Fibroblast of lung (primary cell): ENCODE measurements around the gene INAFM1. TPM values are rescaled to one million over a fixed set of nuclear protein-coding genes. Genes with fewer than 3 reads are reported as not detected.
A peak's percentile ranks its signal among the peaks of the same experiment; 100 is the strongest.

Experiments used
- DNase-seq, 2 donors: peaks; one replicate each; pipeline versions ENCODE4 v3.0.0 to v3.0.0-alpha.2; 2010; ENCODE audit warnings: low read depth in 2 of 2
- H2AFZ ChIP-seq: 2 replicates; pipeline ENCODE4 v1.5.1; 2012; ENCODE audit warnings: low read length, control low read depth, inconsistent platforms
- H3K27ac ChIP-seq: 2 replicates; pipeline ENCODE4 v1.5.1; 2011; ENCODE audit warnings: low read length, control low read depth; ENCODE audit not compliant: insufficient read depth
- H3K27me3 ChIP-seq: 2 replicates; pipeline ENCODE4 v1.5.1; 2011; ENCODE audit warnings: mild to moderate bottlenecking, low read length; ENCODE audit not compliant: control insufficient read depth, insufficient read depth
- H3K36me3 ChIP-seq: 2 replicates; pipeline ENCODE4 v1.5.1; 2011; ENCODE audit warnings: low read length; ENCODE audit not compliant: control insufficient read depth, insufficient read depth
- H3K4me1 ChIP-seq: 2 replicates; pipeline ENCODE4 v1.5.1; 2011; ENCODE audit warnings: low read length; ENCODE audit not compliant: control insufficient read depth, insufficient read depth; ENCODE audit errors: extremely low read depth
- H3K4me2 ChIP-seq: 2 replicates; pipeline ENCODE4 v1.5.1; 2011; ENCODE audit warnings: low read length, control low read depth; ENCODE audit not compliant: insufficient read depth; ENCODE audit errors: extremely low read depth
- H3K4me3 ChIP-seq, 4 experiments: fragments of 200-600 bp in 1 of 4; sonication (generic) in 1 of 4; replicated peaks in 1 of 4; 2 replicates each; pipeline ENCODE4 v1.5.1; 2011 to 2016; ENCODE audit warnings: low read length in 4 of 4, low read depth in 3 of 4, mild to moderate bottlenecking in 3 of 4, control low read depth in 2 of 4, inconsistent platforms in 1 of 4, mixed read lengths in 1 of 4; ENCODE audit not compliant: insufficient read depth in 1 of 4; ENCODE audit errors: control extremely low read depth in 1 of 4
- H3K79me2 ChIP-seq: 2 replicates; pipeline ENCODE4 v1.5.1; 2012; ENCODE audit warnings: mild to moderate bottlenecking, low read length, inconsistent platforms; ENCODE audit not compliant: control insufficient read depth, insufficient read depth
- H3K9ac ChIP-seq: 2 replicates; pipeline ENCODE4 v1.5.1; 2011; ENCODE audit warnings: mild to moderate bottlenecking, low read length, control low read depth; ENCODE audit not compliant: insufficient read depth
- H3K9me3 ChIP-seq: 2 replicates; pipeline ENCODE4 v1.5.1; 2012; ENCODE audit warnings: low read depth, low read length; ENCODE audit not compliant: control insufficient read depth, insufficient read depth
- H4K20me1 ChIP-seq: 2 replicates; pipeline ENCODE4 v1.5.1; 2011; ENCODE audit warnings: low read length; ENCODE audit not compliant: control insufficient read depth, insufficient read depth; ENCODE audit errors: extremely low read depth
- CTCF ChIP-seq, 2 donors: IDR thresholded peaks in 1 of 2; conservative IDR thresholded peaks in 1 of 2; 1 replicate in 1 of 2; 2 replicates in 1 of 2; pipeline ENCODE4 v1.5.1; 2011 to 2012; ENCODE audit warnings: low read length in 2 of 2, control low read depth in 1 of 2, inconsistent platforms in 1 of 2, low read depth in 1 of 2, mild to moderate bottlenecking in 1 of 2
- EZH2 ChIP-seq: IDR thresholded peaks from 2 replicates; pipeline ENCODE4 v1.5.1; 2012; ENCODE audit warnings: low read length, control low read depth, mild to moderate bottlenecking; ENCODE audit errors: missing control alignments
- polyA plus RNA-seq, 2 donors: library from polyadenylated mRNA; depleted of rRNA in 1 of 2; stranded (reverse) in 1 of 2; unstranded in 1 of 2; fragments of >200 nt; gene quantifications; 2 replicates each; pipeline ENCODE4 v1.2.1, GENCODE V29; 2011 to 2012; ENCODE audit warnings: missing spikeins in 1 of 2
- total RNA-seq: library from RNA; depleted of rRNA; stranded (reverse); fragments of >200 nt; gene quantifications from 2 replicates; pipeline ENCODE4 v1.2.1, GENCODE V29; 2014

Gene INAFM1
- total and polyA plus RNA-seq, 2 donors (not counting 1 experiment from before 2014, with no cell fraction given) = 2.0 to 3.6 TPM

DNA sequence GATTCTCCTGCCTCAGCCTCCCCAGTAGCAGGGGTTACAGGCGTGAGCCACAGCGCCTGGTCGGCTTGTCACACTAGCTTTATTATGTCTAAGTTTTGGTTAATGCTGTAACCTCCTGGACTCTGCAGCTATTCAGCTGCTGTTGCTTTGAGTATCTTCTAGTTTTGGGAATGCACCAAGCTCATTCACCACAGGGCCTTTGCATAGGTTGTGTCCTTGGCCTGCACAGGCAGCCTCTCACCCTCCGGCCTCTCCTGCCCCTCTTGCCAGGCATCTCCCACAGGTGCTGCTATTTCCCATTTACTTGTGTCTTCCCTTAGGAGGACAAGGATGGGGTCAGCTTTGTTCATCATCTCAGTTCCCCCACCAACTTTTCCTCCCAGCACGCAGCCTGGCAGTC, 20.7 kb upstream of the INAFM1 start:
- TF ChIP-seq CTCF (conservative IDR thresholded peaks at IDR 0.05 in 1 of 2, IDR thresholded peaks at IDR 0.05 in 1 of 2; ENCODE audit: low read depth in 1 of 2, low read length in 2 of 2) (no peak), EZH2 (no peak)
- Histone ChIP-seq H3K36me3 (no peaks in the 10 kb centered on the region), H3K27me3 (no peaks in the 10 kb centered on the region), H4K20me1 (no peaks in the 10 kb centered on the region), H3K4me2 (no peak overlapping the region), H3K4me1 (peaks cover 6% of the 10 kb centered on the region), H3K9me3 (no peaks in the 10 kb centered on the region), H3K79me2 (peaks cover 11% of the 10 kb centered on the region), H3K27ac (peak overlapping the region; percentile 29), H3K9ac (no peak overlapping the region), H2AFZ (no peak overlapping the region), H3K4me3 (no peak overlapping the region)
- no peak for DNase-seq

GRCh38 chr19:47255879-47256692, 18.6 kb upstream of the INAFM1 start, which contains the start of gene CCDC9:
Gene CCDC9, plus strand, starts transcription at chr19:47256525. Its CDS starts 1,876 bp downstream, at chr19:47258401.
- no peak for TF ChIP-seq EZH2
- TF ChIP-seq CTCF (conservative IDR thresholded peaks at IDR 0.05 in 1 of 2, IDR thresholded peaks at IDR 0.05 in 1 of 2; ENCODE audit: low read depth in 1 of 2, low read length in 2 of 2) = no peak
- Histone ChIP-seq H3K36me3 (peaks cover 13% of the 10 kb centered on the region), H3K9ac (peak within 1 kb of the TSS; percentile 80), H3K4me1 (peaks cover 9% of the 10 kb centered on the region), H2AFZ (peak within 1 kb of the TSS; percentile 90), H4K20me1 (no peaks in the 10 kb centered on the region), H3K27ac (peak within 1 kb of the TSS; percentile 99), H3K79me2 (peaks cover 19% of the 10 kb centered on the region), H3K4me3 (peak within 1 kb of the TSS; percentile 74 to 85 (median 81)), H3K9me3 (no peaks in the 10 kb centered on the region), H3K27me3 (no peaks in the 10 kb centered on the region), H3K4me2 (peak within 1 kb of the TSS; percentile 93)
- peak; percentile 94 to 97 for DNase-seq

DNA sequence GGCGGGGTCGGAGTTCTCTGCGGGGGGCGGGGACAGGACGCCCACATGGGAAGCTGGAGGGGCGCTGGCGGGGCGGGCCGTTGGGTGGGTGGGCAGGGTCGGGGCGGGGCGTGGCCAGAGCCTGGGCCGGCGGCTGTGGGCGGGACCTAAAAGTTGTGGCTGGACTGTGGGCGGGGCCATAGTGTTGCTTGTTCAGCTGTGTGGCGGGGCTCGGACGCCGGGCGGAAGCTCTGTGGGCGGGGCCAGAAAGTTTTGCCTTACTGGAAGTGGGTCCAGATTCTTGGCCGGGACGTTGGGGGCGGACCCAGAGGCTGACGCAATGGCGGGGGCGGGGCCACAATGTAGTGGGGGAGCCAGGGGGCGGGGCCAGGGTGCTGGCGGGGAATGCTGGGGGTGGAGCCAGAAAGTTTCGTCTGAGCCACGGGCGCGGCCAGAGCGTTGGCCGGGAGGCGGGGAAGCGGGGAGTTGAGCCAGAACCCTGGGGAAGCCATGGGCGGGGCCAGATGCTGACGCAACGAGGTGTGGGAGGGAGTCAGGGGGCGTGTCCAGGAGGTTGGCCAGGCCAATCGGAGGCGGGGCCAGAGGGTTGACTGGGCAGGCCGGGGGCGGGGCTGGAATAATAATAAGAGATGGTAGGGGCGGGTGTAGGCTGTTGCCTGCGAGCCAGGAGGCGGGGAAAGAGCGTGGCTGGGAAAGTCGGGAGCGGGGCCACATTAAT, 17.8 kb upstream of the INAFM1 start:
- peak overlapping the region; percentile 80 for H3K9ac ChIP-seq
- peaks cover 9% of the 10 kb centered on the region for H3K4me1 ChIP-seq
- no peaks in the 10 kb centered on the region for H4K20me1 ChIP-seq
- no peak overlapping the region for H2AFZ ChIP-seq
- TF ChIP-seq EZH2 = no peak
- TF ChIP-seq CTCF (conservative IDR thresholded peaks at IDR 0.05 in 1 of 2, IDR thresholded peaks at IDR 0.05 in 1 of 2; ENCODE audit: low read depth in 1 of 2, low read length in 2 of 2) = no peak
- H3K27ac ChIP-seq = peak overlapping the region; percentile 99
- H3K9me3 ChIP-seq = no peaks in the 10 kb centered on the region
- H3K36me3 ChIP-seq = peaks cover 15% of the 10 kb centered on the region
- H3K4me3 ChIP-seq = peak overlapping the region in 3 of 4 experiments; percentile 24 to 85 (median 81)
- no peaks in the 10 kb centered on the region for H3K27me3 ChIP-seq
- peaks cover 19% of the 10 kb centered on the region for H3K79me2 ChIP-seq
- DNase-seq = peak; percentile 96 to 99
- H3K4me2 ChIP-seq = no peak overlapping the region
